HepG2 (cell line): ENCODE results near the gene FIBP. TPM values are rescaled to one million over a fixed set of nuclear protein-coding genes. Genes with fewer than 3 reads are reported as not detected.

Experiments
- ATAC-seq: fragments of 200-7000 bp; cut with Tn5 transposase; 3 replicates; pipeline ENCODE4 v1.9.1; 2020; ENCODE audit warnings: mild to moderate bottlenecking, moderate library complexity
- BruUV-seq: library from RNA; stranded (reverse); fragments of 400-500 nt; replicated peaks from 2 replicates; lab custom pipeline; 2021; lab: Mats Ljungman, UMichigan
- CTCF ChIA-PET: fragments of 300-600 bp; formaldehyde crosslinking; extraction: SDS; loops from one replicate; lab custom pipeline; 2021; ENCODE audit warnings: low total read pairs, inconsistent platforms, low intra/inter-chr PET ratio; lab: Yijun Ruan, JAX
- POLR2A ChIA-PET: fragments of 350-600 bp; sonication (Branson Sonifier 250); formaldehyde crosslinking; loops from one replicate; lab custom pipeline; 2020; ENCODE audit warnings: antibody characterized with exemption, inconsistent platforms; lab: Yijun Ruan, JAX
- DNase-seq: peaks from one replicate; pipeline ENCODE4 v3.0.0-alpha.2; 2015; ENCODE audit warnings: low spot score
- FAIRE-seq: peaks from 3 replicates; lab custom pipeline; 2011; peaks lifted over from hg19 to GRCh38; lab: Jason Lieb, UNC
- H2AFZ ChIP-seq: one replicate; pipeline ENCODE4 v1.6.1; 2011; ENCODE audit warnings: low read length, inconsistent platforms
- H3K27ac ChIP-seq: fragments of 300-600 bp; 3 replicates; pipeline ENCODE4 v1.8.0; 2011; ENCODE audit warnings: mixed run types, mild to moderate bottlenecking, mixed read lengths, low read length, inconsistent platforms; ENCODE audit not compliant: insufficient read depth; ENCODE audit errors: extremely low read length
- H3K27me3 ChIP-seq, 2 experiments: fragments of 200-600 bp in 1 of 2; 2 replicates in 1 of 2; 3 replicates in 1 of 2; pipeline versions ENCODE4 v1.6.0 to v1.8.0; 2011; ENCODE audit warnings: low read length in 2 of 2, mild to moderate bottlenecking in 2 of 2, moderate library complexity in 2 of 2, inconsistent platforms in 1 of 2; ENCODE audit not compliant: insufficient read depth in 2 of 2, control insufficient read depth in 1 of 2
- H3K36me3 ChIP-seq, 2 experiments: fragments of 200-600 bp in 1 of 2; replicated peaks in 1 of 2; 2 replicates in 1 of 2; 3 replicates in 1 of 2; pipeline versions ENCODE4 v1.5.1 to v1.8.0; 2011; ENCODE audit warnings: low read length in 2 of 2, inconsistent platforms in 1 of 2; ENCODE audit not compliant: insufficient read depth in 2 of 2, control insufficient read depth in 1 of 2
- H3K4me1 ChIP-seq: 2 replicates; pipeline ENCODE4 v1.5.1; 2012; ENCODE audit warnings: low read length, inconsistent platforms; ENCODE audit not compliant: insufficient read depth
- H3K4me2 ChIP-seq: 2 replicates; pipeline ENCODE4 v1.6.0; 2011; ENCODE audit warnings: low read depth, low read length, inconsistent platforms
- H3K4me3 ChIP-seq, 3 experiments: fragments of 200-600 bp in 1 of 3; sonication (generic), shearing (Covaris generic) in 1 of 3; replicated peaks in 1 of 3; 2 replicates each; pipeline ENCODE4 v1.5.1; 2011 to 2016; ENCODE audit warnings: low read length in 3 of 3, inconsistent platforms in 2 of 3, low read depth in 2 of 3, mild to moderate bottlenecking in 2 of 3, control low read depth in 1 of 3, mixed read lengths in 1 of 3; ENCODE audit not compliant: insufficient read depth in 1 of 3
- H3K79me2 ChIP-seq: one replicate; pipeline ENCODE4 v1.6.1; 2011; ENCODE audit warnings: low read length, inconsistent platforms; ENCODE audit not compliant: insufficient read depth
- H3K9ac ChIP-seq: 2 replicates; pipeline ENCODE4 v1.6.0; 2011; ENCODE audit warnings: mild to moderate bottlenecking, low read depth, low read length, inconsistent platforms; ENCODE audit not compliant: insufficient read depth
- H3K9me3 ChIP-seq: 2 replicates; pipeline ENCODE4 v1.5.1; 2012; ENCODE audit warnings: mild to moderate bottlenecking, low read length
- H4K20me1 ChIP-seq: 2 replicates; pipeline ENCODE4 v1.6.0; 2011; ENCODE audit warnings: inconsistent platforms, mild to moderate bottlenecking, low read length, moderate library complexity; ENCODE audit not compliant: insufficient read depth
- JARID2 ChIP-seq: sonication (generic); formaldehyde crosslinking; IDR thresholded peaks from 2 replicates; pipeline ENCODE4 v1.8.1; 2023; ENCODE audit warnings: missing genetic modification reagents, inconsistent platforms; ENCODE audit not compliant: insufficient replicate concordance
- KLF13 ChIP-seq: sonication (generic); formaldehyde crosslinking; IDR thresholded peaks from 2 replicates; pipeline ENCODE4 v1.4.0; 2020; ENCODE audit warnings: mild to moderate bottlenecking, missing genetic modification reagents
- MAF1 ChIP-seq: sonication (generic); formaldehyde crosslinking; IDR thresholded peaks from 2 replicates; pipeline ENCODE4 v1.5.0; 2020; ENCODE audit warnings: missing genetic modification reagents, borderline replicate concordance
- POLR2G ChIP-seq: fragments of 200-400 bp; formaldehyde crosslinking; IDR thresholded peaks from 2 replicates; pipeline ENCODE4 v1.6.1; 2018; ENCODE audit warnings: mild to moderate bottlenecking, low read depth, low read length, moderate library complexity
- ZBTB7B ChIP-seq: sonication (generic); formaldehyde crosslinking; IDR thresholded peaks from 2 replicates; pipeline ENCODE4 v1.4.0; 2020; ENCODE audit warnings: missing genetic modification reagents
- ZFP37 ChIP-seq: sonication (generic); formaldehyde crosslinking; IDR thresholded peaks from 2 replicates; pipeline ENCODE4 v1.4.0; 2020; ENCODE audit warnings: missing genetic modification reagents, borderline replicate concordance
- ZFP82 ChIP-seq: sonication (generic); formaldehyde crosslinking; IDR thresholded peaks from 2 replicates; pipeline ENCODE4 v1.5.1; 2020; ENCODE audit warnings: mild to moderate bottlenecking, missing genetic modification reagents, borderline replicate concordance
- ZNF101 ChIP-seq: sonication (generic); formaldehyde crosslinking; IDR thresholded peaks from 2 replicates; pipeline ENCODE4 v1.4.0; 2020; ENCODE audit warnings: mild to moderate bottlenecking, low read depth, missing genetic modification reagents, borderline replicate concordance
- ZNF124 ChIP-seq: sonication (generic); formaldehyde crosslinking; IDR thresholded peaks from 2 replicates; pipeline ENCODE4 v1.4.0; 2020; ENCODE audit warnings: missing genetic modification reagents
- ZNF235 ChIP-seq: sonication (generic); formaldehyde crosslinking; IDR thresholded peaks from 2 replicates; pipeline ENCODE4 v1.8.1; 2023; ENCODE audit warnings: mild to moderate bottlenecking, missing genetic modification reagents, borderline replicate concordance
- ZNF333 ChIP-seq: sonication (generic); formaldehyde crosslinking; IDR thresholded peaks from 2 replicates; pipeline ENCODE4 v1.4.0; 2020; ENCODE audit warnings: mild to moderate bottlenecking, missing genetic modification reagents, borderline replicate concordance
- ZNF768 ChIP-seq: sonication (generic); formaldehyde crosslinking; IDR thresholded peaks from 2 replicates; pipeline ENCODE4 v1.4.0; 2020; ENCODE audit warnings: missing genetic modification reagents
- WGBS: methylation state at CpG from one replicate; pipeline ENCODE4 v1.1.6; 2017; ENCODE audit warnings: low lambda C conversion rate; 5-methylcytosine and 5-hydroxymethylcytosine counted together
- in situ Hi-C: cut with HindIII; loops from 2 replicates; pipeline ENCODE4 v1.10.0; 2017; ENCODE audit warnings: low pct_unique_long_range_greater_than_20kb; ENCODE audit not compliant: extremely low pct_ligation_motif_present
- intact Hi-C: fragments of 100-400 bp; cut with micrococcal nuclease; formaldehyde crosslinking; loops from one replicate; pipeline ENCODE4 v1.10.0; 2022; ENCODE audit not compliant: unreplicated experiment
- polyA plus RNA-seq, 8 experiments: library from polyadenylated mRNA; depleted of rRNA in 3 of 8; stranded (reverse) in 7 of 8; unstranded in 1 of 8; fragments of >200 nt; fragmentation: Illumina TruSeq in 4 of 8; extraction: Trizol in 4 of 8; gene quantifications; 2 replicates each; pipeline versions ENCODE4 v1.2.1 to v1.2.3, GENCODE V29; 2011 to 2016; ENCODE audit warnings: low read depth in 4 of 8, missing spikeins in 1 of 8, mixed read lengths in 1 of 8; ENCODE audit not compliant: insufficient read depth in 1 of 8
- total RNA-seq, 5 experiments: library from RNA; depleted of rRNA; stranded (reverse); fragments of >200 nt; fragmentation: Illumina TruSeq; extraction: Trizol; gene quantifications; 2 replicates each; pipeline ENCODE4 v1.2.3, GENCODE V29; 2016; ENCODE audit warnings: low read depth in 1 of 5
- TF ChIP-seq, protein P1 (sequence below): sonication (generic); formaldehyde crosslinking; IDR thresholded peaks from 2 replicates; pipeline ENCODE4 v1.5.0; 2020; ENCODE audit warnings: mild to moderate bottlenecking, missing genetic modification reagents

FIBP gene
- total and polyA plus RNA-seq, 2 of the 13 experiments (the other 11 are each of a cell fraction or from before 2014, with no cell fraction given) = 42.9 to 62.1 TPM

- TF ChIP-seq POLR2G (peak; percentile 31; the same call in 1 of the 2 replicates), ZBTB7B (no peak), ZFP82 (CRISPR knock-in tag) (no peak), KLF13 (CRISPR knock-in tag) (no peak)
- in situ Hi-C loops = loop anchor here (10.0 kb wide), 1 partner anchor 299 kb away; the partner anchor contains the start of gene LTBP3
Observed at GRCh38 chr11:65853246-65853979, 34.9 kb downstream of the FIBP start.

DNA sequence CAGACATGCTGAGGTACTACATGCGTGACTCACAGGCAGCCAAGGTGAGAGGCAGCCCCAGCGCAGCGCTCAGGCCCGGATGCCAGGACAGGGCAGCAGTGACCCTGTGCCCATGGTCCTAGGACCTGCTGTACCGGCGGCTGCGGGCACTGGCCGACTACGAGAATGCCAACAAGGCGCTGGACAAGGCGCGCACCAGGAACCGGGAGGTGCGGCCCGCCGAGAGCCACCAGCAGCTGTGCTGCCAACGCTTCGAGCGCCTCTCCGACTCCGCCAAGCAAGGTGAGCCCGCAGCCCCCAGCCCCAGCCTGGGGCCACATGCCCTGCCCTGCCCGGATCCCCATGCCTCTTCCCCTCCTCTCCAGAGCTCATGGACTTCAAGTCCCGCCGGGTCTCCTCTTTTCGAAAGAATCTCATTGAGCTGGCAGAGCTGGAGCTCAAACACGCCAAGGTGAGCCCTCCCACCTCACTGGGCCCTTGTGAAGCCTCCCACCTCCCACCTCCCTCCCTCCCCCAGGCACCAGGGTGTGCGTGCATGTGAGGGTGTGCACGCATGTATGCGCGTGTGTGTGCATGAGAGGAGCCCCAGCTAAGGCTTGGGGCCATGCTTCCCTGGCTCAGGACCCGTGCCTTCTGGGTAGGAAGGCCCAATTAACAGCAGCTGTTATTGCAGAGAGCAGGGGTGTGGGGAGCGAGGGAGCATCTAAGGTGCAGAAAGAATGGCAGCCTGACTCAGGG, 35.6 kb downstream of the FIBP start:
- Histone ChIP-seq H3K27me3 (no peaks in the 10 kb centered on the region), H2AFZ (no peak overlapping the region), H3K79me2 (peaks cover 21% of the 10 kb centered on the region), H3K27ac (no peak overlapping the region), H4K20me1 (peaks cover 50% of the 10 kb centered on the region), H3K4me1 (peaks cover 71% of the 10 kb centered on the region), H3K9ac (no peak overlapping the region), H3K9me3 (0 out of 2 replicates have a peak, but pooled peaks cover 4% of the 10 kb centered on the region), H3K4me3 (no peak overlapping the region), H3K36me3 (peaks cover 14 to 34% of the 10 kb centered on the region in 2 experiments), H3K4me2 (no peak overlapping the region)
- DNase-seq (no peak), ATAC-seq (no peak), FAIRE-seq (no peak)
- WGBS = 94% methylated on average over 18 of the region's 33 CpGs
- ChIA-PET CTCF (no interaction called here), POLR2A (interaction anchor here (0.9 to 2.6 kb wide), 3 partner anchors 10 to 37 kb away, joined by 4 to 8 read pairs (median 4); partner anchors contain the start of gene CCDC85B)
- no TSS peak for BruUV-seq
- in situ Hi-C loops = loop anchor here (10.0 kb wide), 1 partner anchor 298 kb away; the partner anchor contains the start of gene LTBP3
- intact Hi-C loops = no loop called here
- TF ChIP-seq ZNF101 (CRISPR knock-in tag) = no peak
- no peak for TF ChIP-seq ZFP37 (CRISPR knock-in tag)
- no peak for TF ChIP-seq MAF1 (CRISPR knock-in tag)
- peak; percentile 18; the same call in 1 of the 2 replicates for TF ChIP-seq ZNF768
- TF ChIP-seq ZNF124 (CRISPR knock-in tag) = no peak
- no peak for TF ChIP-seq JARID2
- TF ChIP-seq, protein P1, sequence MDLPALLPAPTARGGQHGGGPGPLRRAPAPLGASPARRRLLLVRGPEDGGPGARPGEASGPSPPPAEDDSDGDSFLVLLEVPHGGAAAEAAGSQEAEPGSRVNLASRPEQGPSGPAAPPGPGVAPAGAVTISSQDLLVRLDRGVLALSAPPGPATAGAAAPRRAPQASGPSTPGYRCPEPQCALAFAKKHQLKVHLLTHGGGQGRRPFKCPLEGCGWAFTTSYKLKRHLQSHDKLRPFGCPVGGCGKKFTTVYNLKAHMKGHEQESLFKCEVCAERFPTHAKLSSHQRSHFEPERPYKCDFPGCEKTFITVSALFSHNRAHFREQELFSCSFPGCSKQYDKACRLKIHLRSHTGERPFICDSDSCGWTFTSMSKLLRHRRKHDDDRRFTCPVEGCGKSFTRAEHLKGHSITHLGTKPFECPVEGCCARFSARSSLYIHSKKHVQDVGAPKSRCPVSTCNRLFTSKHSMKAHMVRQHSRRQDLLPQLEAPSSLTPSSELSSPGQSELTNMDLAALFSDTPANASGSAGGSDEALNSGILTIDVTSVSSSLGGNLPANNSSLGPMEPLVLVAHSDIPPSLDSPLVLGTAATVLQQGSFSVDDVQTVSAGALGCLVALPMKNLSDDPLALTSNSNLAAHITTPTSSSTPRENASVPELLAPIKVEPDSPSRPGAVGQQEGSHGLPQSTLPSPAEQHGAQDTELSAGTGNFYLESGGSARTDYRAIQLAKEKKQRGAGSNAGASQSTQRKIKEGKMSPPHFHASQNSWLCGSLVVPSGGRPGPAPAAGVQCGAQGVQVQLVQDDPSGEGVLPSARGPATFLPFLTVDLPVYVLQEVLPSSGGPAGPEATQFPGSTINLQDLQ = no peak
- no peak for TF ChIP-seq ZNF235
- TF ChIP-seq ZNF333 (CRISPR knock-in tag) = no peak

More at GRCh38 chr11:65853246-65853979, 34.9 kb downstream of the FIBP start:
- peaks cover 22% of the 10 kb centered on the region for H3K79me2 ChIP-seq
- H3K9me3 ChIP-seq = 0 out of 2 replicates have a peak, but pooled peaks cover 4% of the 10 kb centered on the region
- ATAC-seq (no peak), DNase-seq (no peak), FAIRE-seq (no peak)
- WGBS = 100% methylated on average over 2 of the region's 6 CpGs
- CTCF ChIA-PET = no interaction called here
- H2AFZ ChIP-seq = no peak overlapping the region
- no peak overlapping the region for H3K4me2 ChIP-seq
- H4K20me1 ChIP-seq = peaks cover 50% of the 10 kb centered on the region
- peaks cover 63% of the 10 kb centered on the region for H3K4me1 ChIP-seq
- intact Hi-C loops = no loop called here
- no peak overlapping the region for H3K4me3 ChIP-seq
- peaks cover 14 to 34% of the 10 kb centered on the region in 2 experiments for H3K36me3 ChIP-seq
- POLR2A ChIA-PET = interaction anchor here (1.0 to 2.6 kb wide), 7 partner anchors 16 to 200 kb away, joined by 3 to 8 read pairs (median 4); partner anchors contain the start of genes CCDC85B and FIBP
- peak overlapping the region; percentile 20 for H3K27ac ChIP-seq
- no peak overlapping the region for H3K9ac ChIP-seq
- no TSS peak for BruUV-seq
- no peaks in the 10 kb centered on the region; a peak in 1 of 5 replicates for H3K27me3 ChIP-seq
